ENCODE measurements around the gene DMD.
"Not testable (repeated sequence)": the region's sequence is repeated elsewhere in the genome, so short reads cannot be mapped to it uniquely, and the experiment has no call there.

Gene DMD

DNA sequence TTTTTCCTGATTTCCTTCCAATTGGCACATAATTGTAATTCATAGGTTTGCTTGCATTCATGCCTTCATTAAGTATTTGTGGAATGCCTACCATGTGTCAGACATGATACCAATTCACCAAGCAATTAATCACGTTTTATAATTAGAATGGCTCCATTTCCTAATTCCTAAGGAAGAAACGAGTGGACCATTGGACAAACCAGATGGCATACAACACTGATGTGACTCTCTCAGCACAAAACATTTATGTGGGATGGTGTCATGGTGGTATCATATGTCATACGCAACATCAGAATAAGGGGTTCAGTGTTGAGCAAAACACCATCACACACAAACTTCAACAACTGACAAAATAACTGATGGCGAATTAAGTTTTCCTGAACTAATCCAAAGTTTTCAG is 502.8 kb downstream of the DMD start:
- TF ChIP-seq CTCF (IDR thresholded peaks at IDR 0.05; ENCODE audit: insufficient read depth, missing control alignments): no peak
- DNase-seq (ENCODE audit: insufficient read length, low spot score): no peak
- FAIRE-seq: no peak

DNA sequence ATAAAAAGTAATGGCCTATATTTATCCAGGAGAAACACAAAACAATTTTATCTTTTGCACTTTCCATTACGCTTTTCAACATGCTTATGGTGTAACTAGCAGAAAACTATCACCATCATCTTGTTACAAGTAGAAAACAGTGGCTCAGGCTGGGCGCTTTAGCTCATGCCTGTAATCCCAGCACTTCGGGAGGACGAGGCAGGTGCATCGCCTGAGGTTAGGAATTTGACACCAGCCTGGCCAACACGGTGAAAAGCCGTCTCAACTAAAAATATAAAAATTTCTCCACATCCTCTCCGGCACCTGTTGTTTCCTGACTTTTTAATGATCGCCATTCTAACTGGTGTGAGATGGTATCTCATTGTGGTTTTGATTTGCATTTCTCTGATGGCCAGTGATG is 506.0 kb downstream of the DMD start:
- peak; percentile 76 for FAIRE-seq

DNA sequence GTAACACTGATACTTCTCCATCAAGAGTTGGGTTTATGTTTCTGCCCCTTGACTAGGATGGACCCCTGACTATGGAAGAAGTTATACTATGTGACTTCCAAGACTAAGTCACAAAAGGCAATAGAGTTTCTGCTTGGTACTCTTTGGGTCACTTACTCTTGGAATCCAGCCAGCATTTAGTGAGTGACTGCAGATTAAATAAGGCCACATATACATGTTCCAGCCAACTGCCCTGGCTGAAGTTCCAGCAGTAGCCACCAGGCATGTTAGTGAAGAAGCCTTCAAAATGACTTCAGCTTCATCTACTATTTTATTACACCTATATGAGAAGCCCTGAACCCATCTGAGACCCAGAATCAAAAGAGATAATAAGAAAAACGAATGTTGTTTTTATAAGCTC is 524.0 kb downstream of the DMD start:
- no peak for DNase-seq (ENCODE audit: insufficient read length, low spot score)

More for the DNA sequence above, 506.0 kb downstream of the DMD start:
- DNase-seq (ENCODE audit: insufficient read length, low spot score): not testable (repeated sequence)

DNA sequence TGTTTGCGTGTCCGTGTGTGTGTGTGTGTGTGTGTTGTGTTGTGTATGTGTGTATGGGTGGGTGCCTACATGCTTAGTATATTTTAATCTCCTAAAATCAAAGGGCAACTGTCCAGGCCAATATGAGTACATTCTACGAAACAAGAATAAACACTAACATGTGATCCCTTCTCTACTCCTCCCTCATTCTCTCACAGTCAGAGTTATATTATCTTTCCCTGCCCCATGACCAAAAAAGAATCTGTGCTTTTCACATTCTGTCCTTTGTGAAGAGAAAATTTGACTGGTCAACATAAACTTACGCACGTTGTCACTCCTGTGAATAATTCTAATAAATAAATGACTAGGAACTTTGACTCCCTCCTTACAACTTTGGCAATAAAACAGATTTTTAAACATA is 532.9 kb downstream of the DMD start:
- no peak for FAIRE-seq
- no peak for TF ChIP-seq CTCF (IDR thresholded peaks at IDR 0.05; ENCODE audit: insufficient read depth, missing control alignments)
- DNase-seq (ENCODE audit: insufficient read length, low spot score): no peak

More for the DNA sequence above, 524.0 kb downstream of the DMD start:
- FAIRE-seq: peak; percentile 76
- TF ChIP-seq CTCF (IDR thresholded peaks at IDR 0.05; ENCODE audit: insufficient read depth, missing control alignments): no peak

GRCh38 chrX:32673193-32673592 is 538.2 kb downstream of the DMD start:
- peak; percentile 20 for TF ChIP-seq CTCF (IDR thresholded peaks at IDR 0.05; ENCODE audit: insufficient read depth, missing control alignments)
- FAIRE-seq: peak; percentile 73
- no peak for DNase-seq (ENCODE audit: insufficient read length, low spot score)

- no peak for TF ChIP-seq CTCF (IDR thresholded peaks at IDR 0.05; ENCODE audit: insufficient read depth, missing control alignments)
- no peak for DNase-seq (ENCODE audit: insufficient read length, low spot score)
- FAIRE-seq: no peak
Measured at GRCh38 chrX:32662516-32662915, 548.8 kb downstream of the DMD start.

GRCh38 chrX:32644476-32645245 is 566.7 kb downstream of the DMD start:
- DNase-seq (ENCODE audit: insufficient read length, low spot score) (no peak), FAIRE-seq (no peak)
- no peak for TF ChIP-seq CTCF (IDR thresholded peaks at IDR 0.05; ENCODE audit: insufficient read depth, missing control alignments)

All from D721Med (cell line).